Measurements from ENCODE around the gene MEAF6. TPM values are rescaled to one million over a fixed set of nuclear protein-coding genes. Genes with fewer than 3 reads are reported as not detected.

Gene MEAF6
- total and polyA plus RNA-seq, 2 of the 8 experiments (the other 6 are each of a cell fraction or from before 2014, with no cell fraction given), result 23.0 to 38.8 TPM

DNA sequence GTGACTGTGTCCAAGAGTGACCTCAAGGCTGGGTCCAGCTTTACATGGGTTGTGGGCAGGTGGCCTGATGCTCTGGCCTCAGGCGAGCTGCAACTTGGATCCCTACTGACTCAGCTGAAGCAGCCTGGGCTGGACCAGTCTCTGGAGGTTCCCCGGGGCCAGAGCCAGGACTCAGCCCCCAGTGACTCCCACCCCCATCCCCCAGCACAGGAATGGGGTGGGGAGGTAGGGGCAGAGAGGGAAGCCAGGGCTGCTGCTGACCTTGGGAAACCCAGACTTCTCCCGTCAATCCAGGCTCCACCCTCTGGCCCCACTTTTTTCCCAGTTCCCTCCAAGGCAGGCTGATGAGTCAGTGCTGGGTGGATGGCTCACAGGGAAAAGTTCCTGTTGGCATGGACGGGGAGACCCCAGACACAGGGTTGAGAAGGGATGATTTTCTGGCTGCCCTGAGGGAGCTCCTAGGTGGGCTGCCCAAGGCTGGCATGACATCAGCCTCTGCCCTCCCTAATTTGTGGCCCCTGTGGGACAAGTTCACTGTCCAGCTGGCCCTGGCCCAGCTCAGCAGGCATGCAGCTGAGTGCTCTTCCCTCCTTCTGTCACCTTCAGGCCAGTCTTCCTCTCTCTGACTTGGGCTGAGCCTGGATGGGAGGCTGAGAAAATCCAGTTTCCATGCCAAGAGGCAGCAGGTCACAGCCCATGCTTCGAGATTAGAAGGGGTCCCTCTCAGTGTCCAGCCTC is 37.9 kb downstream of the MEAF6 start (continued):
- TF ChIP-seq, protein P1, sequence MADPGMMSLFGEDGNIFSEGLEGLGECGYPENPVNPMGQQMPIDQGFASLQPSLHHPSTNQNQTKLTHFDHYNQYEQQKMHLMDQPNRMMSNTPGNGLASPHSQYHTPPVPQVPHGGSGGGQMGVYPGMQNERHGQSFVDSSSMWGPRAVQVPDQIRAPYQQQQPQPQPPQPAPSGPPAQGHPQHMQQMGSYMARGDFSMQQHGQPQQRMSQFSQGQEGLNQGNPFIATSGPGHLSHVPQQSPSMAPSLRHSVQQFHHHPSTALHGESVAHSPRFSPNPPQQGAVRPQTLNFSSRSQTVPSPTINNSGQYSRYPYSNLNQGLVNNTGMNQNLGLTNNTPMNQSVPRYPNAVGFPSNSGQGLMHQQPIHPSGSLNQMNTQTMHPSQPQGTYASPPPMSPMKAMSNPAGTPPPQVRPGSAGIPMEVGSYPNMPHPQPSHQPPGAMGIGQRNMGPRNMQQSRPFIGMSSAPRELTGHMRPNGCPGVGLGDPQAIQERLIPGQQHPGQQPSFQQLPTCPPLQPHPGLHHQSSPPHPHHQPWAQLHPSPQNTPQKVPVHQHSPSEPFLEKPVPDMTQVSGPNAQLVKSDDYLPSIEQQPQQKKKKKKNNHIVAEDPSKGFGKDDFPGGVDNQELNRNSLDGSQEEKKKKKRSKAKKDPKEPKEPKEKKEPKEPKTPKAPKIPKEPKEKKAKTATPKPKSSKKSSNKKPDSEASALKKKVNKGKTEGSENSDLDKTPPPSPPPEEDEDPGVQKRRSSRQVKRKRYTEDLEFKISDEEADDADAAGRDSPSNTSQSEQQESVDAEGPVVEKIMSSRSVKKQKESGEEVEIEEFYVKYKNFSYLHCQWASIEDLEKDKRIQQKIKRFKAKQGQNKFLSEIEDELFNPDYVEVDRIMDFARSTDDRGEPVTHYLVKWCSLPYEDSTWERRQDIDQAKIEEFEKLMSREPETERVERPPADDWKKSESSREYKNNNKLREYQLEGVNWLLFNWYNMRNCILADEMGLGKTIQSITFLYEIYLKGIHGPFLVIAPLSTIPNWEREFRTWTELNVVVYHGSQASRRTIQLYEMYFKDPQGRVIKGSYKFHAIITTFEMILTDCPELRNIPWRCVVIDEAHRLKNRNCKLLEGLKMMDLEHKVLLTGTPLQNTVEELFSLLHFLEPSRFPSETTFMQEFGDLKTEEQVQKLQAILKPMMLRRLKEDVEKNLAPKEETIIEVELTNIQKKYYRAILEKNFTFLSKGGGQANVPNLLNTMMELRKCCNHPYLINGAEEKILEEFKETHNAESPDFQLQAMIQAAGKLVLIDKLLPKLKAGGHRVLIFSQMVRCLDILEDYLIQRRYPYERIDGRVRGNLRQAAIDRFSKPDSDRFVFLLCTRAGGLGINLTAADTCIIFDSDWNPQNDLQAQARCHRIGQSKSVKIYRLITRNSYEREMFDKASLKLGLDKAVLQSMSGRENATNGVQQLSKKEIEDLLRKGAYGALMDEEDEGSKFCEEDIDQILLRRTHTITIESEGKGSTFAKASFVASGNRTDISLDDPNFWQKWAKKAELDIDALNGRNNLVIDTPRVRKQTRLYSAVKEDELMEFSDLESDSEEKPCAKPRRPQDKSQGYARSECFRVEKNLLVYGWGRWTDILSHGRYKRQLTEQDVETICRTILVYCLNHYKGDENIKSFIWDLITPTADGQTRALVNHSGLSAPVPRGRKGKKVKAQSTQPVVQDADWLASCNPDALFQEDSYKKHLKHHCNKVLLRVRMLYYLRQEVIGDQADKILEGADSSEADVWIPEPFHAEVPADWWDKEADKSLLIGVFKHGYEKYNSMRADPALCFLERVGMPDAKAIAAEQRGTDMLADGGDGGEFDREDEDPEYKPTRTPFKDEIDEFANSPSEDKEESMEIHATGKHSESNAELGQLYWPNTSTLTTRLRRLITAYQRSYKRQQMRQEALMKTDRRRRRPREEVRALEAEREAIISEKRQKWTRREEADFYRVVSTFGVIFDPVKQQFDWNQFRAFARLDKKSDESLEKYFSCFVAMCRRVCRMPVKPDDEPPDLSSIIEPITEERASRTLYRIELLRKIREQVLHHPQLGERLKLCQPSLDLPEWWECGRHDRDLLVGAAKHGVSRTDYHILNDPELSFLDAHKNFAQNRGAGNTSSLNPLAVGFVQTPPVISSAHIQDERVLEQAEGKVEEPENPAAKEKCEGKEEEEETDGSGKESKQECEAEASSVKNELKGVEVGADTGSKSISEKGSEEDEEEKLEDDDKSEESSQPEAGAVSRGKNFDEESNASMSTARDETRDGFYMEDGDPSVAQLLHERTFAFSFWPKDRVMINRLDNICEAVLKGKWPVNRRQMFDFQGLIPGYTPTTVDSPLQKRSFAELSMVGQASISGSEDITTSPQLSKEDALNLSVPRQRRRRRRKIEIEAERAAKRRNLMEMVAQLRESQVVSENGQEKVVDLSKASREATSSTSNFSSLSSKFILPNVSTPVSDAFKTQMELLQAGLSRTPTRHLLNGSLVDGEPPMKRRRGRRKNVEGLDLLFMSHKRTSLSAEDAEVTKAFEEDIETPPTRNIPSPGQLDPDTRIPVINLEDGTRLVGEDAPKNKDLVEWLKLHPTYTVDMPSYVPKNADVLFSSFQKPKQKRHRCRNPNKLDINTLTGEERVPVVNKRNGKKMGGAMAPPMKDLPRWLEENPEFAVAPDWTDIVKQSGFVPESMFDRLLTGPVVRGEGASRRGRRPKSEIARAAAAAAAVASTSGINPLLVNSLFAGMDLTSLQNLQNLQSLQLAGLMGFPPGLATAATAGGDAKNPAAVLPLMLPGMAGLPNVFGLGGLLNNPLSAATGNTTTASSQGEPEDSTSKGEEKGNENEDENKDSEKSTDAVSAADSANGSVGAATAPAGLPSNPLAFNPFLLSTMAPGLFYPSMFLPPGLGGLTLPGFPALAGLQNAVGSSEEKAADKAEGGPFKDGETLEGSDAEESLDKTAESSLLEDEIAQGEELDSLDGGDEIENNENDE (IDR thresholded peaks at IDR 0.05; ENCODE audit: insufficient replicate concordance, low read length), result no peak
